ENCODE data around the gene ADCY10. TPM values are rescaled to one million over a fixed set of nuclear protein-coding genes. Genes with fewer than 3 reads are reported as not detected.
"Not testable (repeated sequence)": the region's sequence is repeated elsewhere in the genome, so short reads cannot be mapped to it uniquely, and the experiment has no call there.

ADCY10 gene
- total and polyA plus RNA-seq, 2 of the 8 experiments (the other 6 are each of a cell fraction or from before 2014, with no cell fraction given): 0.02 TPM; not detected in 1

DNA sequence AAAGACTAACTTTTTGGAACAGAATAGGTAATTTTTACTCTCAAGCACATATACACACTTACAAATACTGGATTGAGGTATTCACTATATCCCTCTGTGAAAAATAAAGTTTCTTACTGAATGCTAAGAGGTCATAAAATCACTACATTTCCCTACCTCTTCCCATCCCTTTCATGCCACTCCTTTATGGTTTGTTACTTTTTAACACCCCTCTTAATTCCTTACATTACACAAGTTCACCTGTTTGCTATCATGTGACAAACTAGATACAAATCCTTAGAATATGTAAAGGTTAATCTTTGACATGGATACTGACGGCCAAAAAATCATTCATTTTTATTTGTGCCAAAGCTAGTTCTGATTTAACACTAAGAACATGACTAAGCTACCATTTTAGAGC lies 15.8 kb upstream of the ADCY10 start (continued):
- TF ChIP-seq HDAC6 (IDR thresholded peaks at IDR 0.05; ENCODE audit: low read depth, low read length): no peak
- no peak for TF ChIP-seq RFX5 (IDR thresholded peaks at IDR 0.05; ENCODE audit: borderline replicate concordance, low read depth, low read length)
- TF ChIP-seq SAP30 (IDR thresholded peaks at IDR 0.05; ENCODE audit: insufficient read depth, insufficient replicate concordance, low read length): no peak
- TF ChIP-seq TAF1 (IDR thresholded peaks at IDR 0.05; ENCODE audit: low read depth, low read length): no peak

GRCh38 chr1:167928919-167929318 lies 15.0 kb upstream of the ADCY10 start:
- H3K27ac ChIP-seq (ENCODE audit: low read depth, low read length); H3K36me3 ChIP-seq (ENCODE audit: control insufficient read depth in 2 of 4, insufficient read depth in 4 of 4, low read length in 3 of 4); H3K4me3 ChIP-seq (ENCODE audit: extremely low read depth in 1 of 4, insufficient read depth in 2 of 4, low read depth in 3 of 4, low read length in 4 of 4); DNase-seq (ENCODE audit: low read depth in 1 of 2, low spot score in 2 of 2); H2BK5ac ChIP-seq (ENCODE audit: low read depth, low read length); H4K8ac ChIP-seq (ENCODE audit: extremely low read depth, insufficient read depth, low read length); H2BK15ac ChIP-seq (ENCODE audit: low read length); H4K20me1 ChIP-seq (replicated peaks in 1 of 2; ENCODE audit: control insufficient read depth in 1 of 2, insufficient read depth in 2 of 2, low read length in 2 of 2); H2BK12ac ChIP-seq (ENCODE audit: low read depth, low read length); H3K4me2 ChIP-seq (ENCODE audit: insufficient read depth in 1 of 2, low read depth in 2 of 2, low read length in 2 of 2); H3K23me2 ChIP-seq (ENCODE audit: low read depth, low read length); H4K91ac ChIP-seq (replicated peaks; ENCODE audit: insufficient read length, low read length); CTCF ChIA-PET (ENCODE audit: partially characterized antibody); H3K4ac ChIP-seq (replicated peaks; ENCODE audit: insufficient read length, low read depth, low read length); H3K14ac ChIP-seq (ENCODE audit: insufficient read length); H3K23ac ChIP-seq (ENCODE audit: insufficient read length); H3K9ac ChIP-seq (replicated peaks in 1 of 4; ENCODE audit: extremely low read depth in 1 of 4, low read depth in 3 of 4, low read length in 3 of 4); H2AFZ ChIP-seq (ENCODE audit: low read length); H3K79me1 ChIP-seq (ENCODE audit: low read depth, low read length); H2BK20ac ChIP-seq (ENCODE audit: low read length); H3K9me3 ChIP-seq (ENCODE audit: insufficient read depth in 2 of 2, low read depth in 1 of 2, low read length in 1 of 2); H3K27me3 ChIP-seq (replicated peaks in 1 of 4; ENCODE audit: control insufficient read depth in 3 of 4, extremely low read depth in 1 of 4, insufficient read depth in 3 of 4, low read length in 3 of 4); FAIRE-seq; H2AK5ac ChIP-seq (ENCODE audit: low read depth, low read length); H3K18ac ChIP-seq (ENCODE audit: extremely low read depth, low read length); H3K4me1 ChIP-seq (replicated peaks in 1 of 4; ENCODE audit: control insufficient read depth in 3 of 4, insufficient read depth in 4 of 4, low read length in 3 of 4); H3K56ac ChIP-seq (replicated peaks; ENCODE audit: insufficient read length, low read depth, low read length); H4K5ac ChIP-seq (ENCODE audit: insufficient read length, low read depth, low read length); H2BK120ac ChIP-seq (replicated peaks; ENCODE audit: low read depth, low read length): not testable (repeated sequence)
- WGBS, 2 experiments (ENCODE audit: extremely low coverage in 1 of 2, insufficient coverage in 1 of 2, insufficient read length in 1 of 2, insufficient replicate concordance in 2 of 2, low coverage in 1 of 2, low lambda C conversion rate in 2 of 2, missing lambda C conversion rate in 1 of 2): 90% methylated on average over 9 of the region's 9 CpGs; no CpG with 5 or more reads in 1 of the 2 experiments
- H3K79me2 ChIP-seq (ENCODE audit: control insufficient read depth in 1 of 2, insufficient read depth in 2 of 2, low read length in 2 of 2): peaks cover 0 to 11% of the 10 kb centered on the region in 2 experiments; a peak in 2 of 4 replicates
- POLR2A ChIA-PET (ENCODE audit: partially characterized antibody): interaction anchor here (1.6 kb wide), 1 partner anchor 13 kb away, joined by 3 read pairs; no protein-coding TSS in a partner anchor
